HT1080 (cell line): ENCODE data around the gene HTR2C. TPM values are rescaled to one million over a fixed set of nuclear protein-coding genes. Genes with fewer than 3 reads are reported as not detected.

Experiments used
- DNase-seq: peaks from one replicate; pipeline ENCODE4 v3.0.0-alpha.2; 2015; ENCODE audit warnings: low read depth
- small RNA-seq: library from RNA; depleted of rRNA; stranded (forward); fragments of <200 nt; gene quantifications from one replicate; pipeline ENCODE3, GENCODE V24; 2014
- total RNA-seq: library from RNA; depleted of rRNA; stranded (reverse); fragments of >200 nt; shearing (Covaris generic); gene quantifications from 2 replicates; pipeline ENCODE4 v1.2.3, GENCODE V29; 2014

Gene HTR2C
- total RNA-seq, 1 experiment from 2014 or later = not detected

DNA sequence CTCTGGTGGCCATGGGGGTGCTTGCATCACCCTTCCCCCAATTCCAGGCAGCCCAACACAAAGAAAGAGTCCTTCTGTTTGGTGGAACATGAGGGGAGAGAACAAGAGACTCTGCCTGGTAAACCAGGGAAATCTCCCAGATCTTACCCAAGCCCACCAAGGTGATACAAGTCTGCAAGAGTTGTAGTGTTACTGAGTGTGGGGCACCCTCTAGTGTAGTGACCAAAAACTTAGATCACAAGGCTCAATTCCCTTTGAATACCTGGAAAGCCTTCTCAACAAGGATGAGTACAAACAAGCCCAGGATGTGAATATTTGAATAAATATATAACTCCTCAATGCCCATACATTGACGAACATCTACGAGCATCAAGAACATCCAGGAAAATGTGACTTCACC lies 368.8 kb downstream of the HTR2C start:
- no peak for DNase-seq

Small RNA genes lying within 50 kb of the gene (small RNA-seq; reads per million reads assigned to genes)
- gene AL355812.1 (not detected), gene MIR1264 (not detected), gene MIR1298 (not detected), gene MIR1911 (not detected), gene MIR1912 (not detected), gene MIR448 (not detected), gene MIR764 (not detected), gene SNORA35 (not detected)
